ENCODE data around the gene SMIM36. TPM values are rescaled to one million over a fixed set of nuclear protein-coding genes. Genes with fewer than 3 reads are reported as not detected.
"Not testable (repeated sequence)": the region's sequence is repeated elsewhere in the genome, so short reads cannot be mapped to it uniquely, and the experiment has no call there.

SMIM36 gene
- total RNA-seq, 2 experiments from 2014 or later, result not detected

- H3K4me3 Mint-ChIP-seq, result no peak overlapping the region
- H3K36me3 Mint-ChIP-seq, result no peaks in the 10 kb centered on the region
- peaks cover 11% of the 10 kb centered on the region for H3K27me3 Mint-ChIP-seq
- no peaks in the 10 kb centered on the region for H3K9me3 Mint-ChIP-seq
- no peak for DNase-seq
- no peak overlapping the region for H3K27ac Mint-ChIP-seq
- no peaks in the 10 kb centered on the region for H3K4me1 Mint-ChIP-seq
These were observed 13.4 kb upstream of the SMIM36 start for GRCh38 chr17:55524440-55525220.

- H3K4me1 Mint-ChIP-seq, H3K9me3 Mint-ChIP-seq, DNase-seq, H3K27ac Mint-ChIP-seq, H3K36me3 Mint-ChIP-seq, H3K4me3 Mint-ChIP-seq: not testable (repeated sequence)
- H3K27me3 Mint-ChIP-seq, result peaks cover 11% of the 10 kb centered on the region
These were observed 11.8 kb upstream of the SMIM36 start for GRCh38 chr17:55523032-55523431.

GRCh38 chr17:55521186-55521585, 9.9 kb upstream of the SMIM36 start:
- Mint-ChIP-seq H3K36me3 (no peaks in the 10 kb centered on the region), H3K9me3 (no peaks in the 10 kb centered on the region), H3K4me1 (no peaks in the 10 kb centered on the region), H3K27ac (no peak overlapping the region), H3K4me3 (no peak overlapping the region), H3K27me3 (peaks cover 6% of the 10 kb centered on the region)
- DNase-seq, result no peak

GRCh38 chr17:55520402-55520801, 9.2 kb upstream of the SMIM36 start:
- no peak overlapping the region for H3K4me3 Mint-ChIP-seq
- H3K27ac Mint-ChIP-seq, result no peak overlapping the region
- DNase-seq, result no peak
- H3K9me3 Mint-ChIP-seq, result no peaks in the 10 kb centered on the region
- peaks cover 6% of the 10 kb centered on the region for H3K27me3 Mint-ChIP-seq
- no peaks in the 10 kb centered on the region for H3K36me3 Mint-ChIP-seq
- H3K4me1 Mint-ChIP-seq, result no peaks in the 10 kb centered on the region

GRCh38 chr17:55518510-55518909, 7.3 kb upstream of the SMIM36 start:
- H3K4me3 Mint-ChIP-seq, result no peak overlapping the region
- no peaks in the 10 kb centered on the region for H3K4me1 Mint-ChIP-seq
- H3K9me3 Mint-ChIP-seq, result no peaks in the 10 kb centered on the region
- H3K27ac Mint-ChIP-seq, result no peak overlapping the region
- no peak for DNase-seq
- H3K36me3 Mint-ChIP-seq, result no peaks in the 10 kb centered on the region
- H3K27me3 Mint-ChIP-seq, result peaks cover 6% of the 10 kb centered on the region

- no peaks in the 10 kb centered on the region for H3K27me3 Mint-ChIP-seq
- H3K27ac Mint-ChIP-seq, result no peak overlapping the region
- no peaks in the 10 kb centered on the region for H3K4me1 Mint-ChIP-seq
These were observed 2.8 kb upstream of the SMIM36 start for GRCh38 chr17:55513885-55514590.

GRCh38 chr17:55507669-55508068, 3.6 kb downstream of the SMIM36 start:
- not testable (repeated sequence) for H3K27ac Mint-ChIP-seq, H3K9me3 Mint-ChIP-seq, H3K4me1 Mint-ChIP-seq, H3K36me3 Mint-ChIP-seq, H3K27me3 Mint-ChIP-seq, H3K4me3 Mint-ChIP-seq, DNase-seq

More at GRCh38 chr17:55513885-55514590, 2.8 kb upstream of the SMIM36 start:
- H3K9me3 Mint-ChIP-seq, result no peaks in the 10 kb centered on the region
- peak; percentile 55 for DNase-seq
- no peaks in the 10 kb centered on the region for H3K36me3 Mint-ChIP-seq
- no peak overlapping the region for H3K4me3 Mint-ChIP-seq

GRCh38 chr17:55501626-55502025, 9.6 kb downstream of the SMIM36 start:
- not testable (repeated sequence) for H3K27ac Mint-ChIP-seq, DNase-seq, H3K9me3 Mint-ChIP-seq, H3K4me1 Mint-ChIP-seq, H3K4me3 Mint-ChIP-seq, H3K36me3 Mint-ChIP-seq, H3K27me3 Mint-ChIP-seq

GRCh38 chr17:55500103-55500502, 11.1 kb downstream of the SMIM36 start:
- DNase-seq, result no peak
- H3K27me3 Mint-ChIP-seq, result no peaks in the 10 kb centered on the region
- H3K4me3 Mint-ChIP-seq, result no peak overlapping the region
- H3K27ac Mint-ChIP-seq, result no peak overlapping the region
- no peaks in the 10 kb centered on the region for H3K4me1 Mint-ChIP-seq
- no peaks in the 10 kb centered on the region for H3K36me3 Mint-ChIP-seq
- no peaks in the 10 kb centered on the region for H3K9me3 Mint-ChIP-seq

GRCh38 chr17:55496094-55496881, 15.0 kb downstream of the SMIM36 start:
- Mint-ChIP-seq H3K27me3 (peaks cover 15% of the 10 kb centered on the region), H3K4me1 (no peaks in the 10 kb centered on the region), H3K36me3 (no peaks in the 10 kb centered on the region), H3K4me3 (no peak overlapping the region), H3K27ac (no peak overlapping the region), H3K9me3 (no peaks in the 10 kb centered on the region)
- no peak for DNase-seq

- H3K27ac Mint-ChIP-seq, result no peak overlapping the region
- no peak overlapping the region for H3K4me3 Mint-ChIP-seq
- no peak for DNase-seq
- no peaks in the 10 kb centered on the region for H3K4me1 Mint-ChIP-seq
- H3K27me3 Mint-ChIP-seq, result peaks cover 20% of the 10 kb centered on the region
- no peaks in the 10 kb centered on the region for H3K36me3 Mint-ChIP-seq
- no peaks in the 10 kb centered on the region for H3K9me3 Mint-ChIP-seq
These were observed 16.0 kb downstream of the SMIM36 start for GRCh38 chr17:55495239-55495638.

GRCh38 chr17:55492781-55493341, 18.4 kb downstream of the SMIM36 start:
- Mint-ChIP-seq H3K27ac (no peak overlapping the region), H3K4me1 (no peaks in the 10 kb centered on the region), H3K36me3 (no peaks in the 10 kb centered on the region), H3K9me3 (no peaks in the 10 kb centered on the region), H3K4me3 (no peak overlapping the region), H3K27me3 (peaks cover 20% of the 10 kb centered on the region)
- no peak for DNase-seq

- no peak overlapping the region for H3K4me3 Mint-ChIP-seq
- H3K27me3 Mint-ChIP-seq, result peaks cover 20% of the 10 kb centered on the region
These were observed 20.9 kb downstream of the SMIM36 start for GRCh38 chr17:55490376-55490775.

GRCh38 chr17:55487695-55488432, 23.4 kb downstream of the SMIM36 start:
- Mint-ChIP-seq H3K27me3 (peaks cover 15% of the 10 kb centered on the region), H3K36me3 (no peaks in the 10 kb centered on the region), H3K9me3 (no peaks in the 10 kb centered on the region), H3K4me3 (no peak overlapping the region), H3K4me1 (no peaks in the 10 kb centered on the region), H3K27ac (no peak overlapping the region)
- DNase-seq, result no peak

More at GRCh38 chr17:55490376-55490775, 20.9 kb downstream of the SMIM36 start:
- Mint-ChIP-seq H3K36me3 (no peaks in the 10 kb centered on the region), H3K27ac (no peak overlapping the region), H3K4me1 (no peaks in the 10 kb centered on the region), H3K9me3 (no peaks in the 10 kb centered on the region)
- no peak for DNase-seq

Data from activated naive CD8-positive, alpha-beta T cell treated with anti-CD3 and anti-CD28 coated beads for 36 hours (primary cell).